DOHH2 (cell line): ENCODE results near the gene KCTD16.

Experiments
- H3F3A ChIP-seq: fragments of 200-600 bp; sonication (generic), shearing (Covaris generic); 2 replicates; pipeline ENCODE4 v1.6.0; 2016; ENCODE audit warnings: antibody characterized with exemption, mild to moderate bottlenecking; ENCODE audit not compliant: control insufficient read depth, insufficient read depth
- H3K27ac ChIP-seq: fragments of 200-600 bp; sonication (generic); 2 replicates; pipeline ENCODE4 v1.5.1; 2014; ENCODE audit warnings: low read depth, mild to moderate bottlenecking, low read length, moderate library complexity
- H3K27me3 ChIP-seq: fragments of 200-600 bp; sonication (generic); 2 replicates; pipeline ENCODE4 v1.6.1; 2014; ENCODE audit warnings: mild to moderate bottlenecking, low read length, mixed read lengths; ENCODE audit not compliant: control insufficient read depth
- H3K36me3 ChIP-seq: fragments of 200-600 bp; sonication (generic); 2 replicates; pipeline ENCODE4 v1.6.1; 2014; ENCODE audit warnings: mild to moderate bottlenecking, low read length, moderate library complexity, mixed read lengths; ENCODE audit not compliant: control insufficient read depth
- H3K4me1 ChIP-seq: fragments of 200-600 bp; sonication (generic); 2 replicates; pipeline ENCODE4 v1.6.1; 2014; ENCODE audit warnings: mild to moderate bottlenecking, low read length, mixed read lengths; ENCODE audit not compliant: control insufficient read depth
- H3K4me2 ChIP-seq: fragments of 200-600 bp; sonication (generic); 2 replicates; pipeline ENCODE4 v1.6.0; 2014; ENCODE audit warnings: mild to moderate bottlenecking, low read length, moderate library complexity
- H3K4me3 ChIP-seq: fragments of 200-600 bp; sonication (generic); 2 replicates; pipeline ENCODE4 v1.5.1; 2014; ENCODE audit warnings: mild to moderate bottlenecking, low read length, mixed read lengths
- H3K79me2 ChIP-seq: fragments of 200-600 bp; sonication (generic); 2 replicates; pipeline ENCODE4 v1.6.1; 2014; ENCODE audit warnings: mild to moderate bottlenecking, low read length, mixed read lengths; ENCODE audit not compliant: control insufficient read depth
- H3K9me2 ChIP-seq: fragments of 200-600 bp; sonication (generic); replicated peaks from 2 replicates; pipeline ENCODE4 v1.6.1; 2014; ENCODE audit warnings: mild to moderate bottlenecking, low read length, mixed read lengths; ENCODE audit not compliant: control insufficient read depth
- H3K9me3 ChIP-seq: fragments of 200-600 bp; sonication (generic); 2 replicates; pipeline ENCODE4 v1.6.1; 2014; ENCODE audit warnings: antibody characterized with exemption, low read length, mixed read lengths; ENCODE audit not compliant: control insufficient read depth, insufficient read depth
- H4K20me1 ChIP-seq: fragments of 200-600 bp; sonication (generic); 2 replicates; pipeline ENCODE4 v1.6.0; 2014; ENCODE audit warnings: low read depth, mild to moderate bottlenecking, antibody characterized with exemption, low read length, moderate library complexity; ENCODE audit not compliant: control insufficient read depth, insufficient read depth
- CTCF ChIP-seq: fragments of 200-600 bp; sonication (generic); IDR thresholded peaks from one replicate; pipeline ENCODE4 v1.5.1; 2014; ENCODE audit warnings: antibody characterized with exemption, mild to moderate bottlenecking, low read depth, low read length; ENCODE audit not compliant: poor library complexity, severe bottlenecking
- EZH2phosphoT487 ChIP-seq: fragments of 200-600 bp; sonication (generic); IDR thresholded peaks from 2 replicates; pipeline ENCODE4 v1.6.1; 2017; ENCODE audit warnings: borderline replicate concordance, mild to moderate bottlenecking, antibody characterized with exemption, low read length, moderate library complexity, mixed read lengths

Gene KCTD16

GRCh38 chr5:144361406-144361805 lies 190.7 kb downstream of the KCTD16 start:
- no peaks in the 10 kb centered on the region for H3K79me2 ChIP-seq
- H3F3A ChIP-seq: no peaks in the 10 kb centered on the region
- no peaks in the 10 kb centered on the region for H3K9me3 ChIP-seq
- no peak overlapping the region for H3K27ac ChIP-seq
- no peaks in the 10 kb centered on the region for H3K27me3 ChIP-seq
- H3K9me2 ChIP-seq: no peaks in the 10 kb centered on the region
- no peaks in the 10 kb centered on the region for H3K4me1 ChIP-seq
- H3K4me2 ChIP-seq: no peak overlapping the region
- no peaks in the 10 kb centered on the region for H4K20me1 ChIP-seq
- TF ChIP-seq EZH2phosphoT487: no peak
- no peak for TF ChIP-seq CTCF
- H3K4me3 ChIP-seq: no peak overlapping the region
- no peaks in the 10 kb centered on the region for H3K36me3 ChIP-seq

- Histone ChIP-seq H3K36me3 (no peaks in the 10 kb centered on the region), H3F3A (no peaks in the 10 kb centered on the region), H3K27ac (no peak overlapping the region), H3K9me3 (no peaks in the 10 kb centered on the region), H3K27me3 (no peaks in the 10 kb centered on the region), H3K9me2 (no peaks in the 10 kb centered on the region), H3K79me2 (no peaks in the 10 kb centered on the region), H3K4me3 (no peak overlapping the region), H4K20me1 (no peaks in the 10 kb centered on the region), H3K4me1 (peaks cover 26% of the 10 kb centered on the region), H3K4me2 (no peak overlapping the region)
- TF ChIP-seq CTCF (no peak), EZH2phosphoT487 (no peak)
Observed at GRCh38 chr5:144365885-144366284, 195.2 kb downstream of the KCTD16 start.

GRCh38 chr5:144367991-144368390 lies 197.3 kb downstream of the KCTD16 start:
- Histone ChIP-seq H3K36me3 (no peaks in the 10 kb centered on the region), H3K9me2 (no peaks in the 10 kb centered on the region), H3K4me2 (peak overlapping the region; percentile 73), H3K4me3 (peak overlapping the region; percentile 53; the same call in 1 of the 2 replicates), H4K20me1 (no peaks in the 10 kb centered on the region), H3K27ac (peak overlapping the region; percentile 65), H3F3A (no peaks in the 10 kb centered on the region), H3K27me3 (no peaks in the 10 kb centered on the region), H3K9me3 (no peaks in the 10 kb centered on the region), H3K4me1 (peaks cover 26% of the 10 kb centered on the region), H3K79me2 (no peaks in the 10 kb centered on the region)
- no peak for TF ChIP-seq EZH2phosphoT487
- no peak for TF ChIP-seq CTCF
